Cardiac muscle cell (in vitro differentiated cells and primary cell): ENCODE measurements around the gene MAPK8. TPM values are rescaled to one million over a fixed set of nuclear protein-coding genes. Genes with fewer than 3 reads are reported as not detected.

ENCODE experiments used
- DNase-seq, 2 donors: peaks; one replicate each; pipeline versions ENCODE4 v3.0.0 to v3.0.0-alpha.2; 2010 to 2017; ENCODE audit warnings: low read depth in 1 of 2, low spot score in 1 of 2
- H3K27ac ChIP-seq: fragments of 200-600 bp; sonication (generic); 2 replicates; pipeline ENCODE4 v1.5.1; 2016
- H3K27me3 ChIP-seq: fragments of 200-600 bp; sonication (generic); 2 replicates; pipeline ENCODE4 v1.6.0; 2016; ENCODE audit warnings: control low read depth
- H3K36me3 ChIP-seq: fragments of 200-600 bp; sonication (generic); 2 replicates; pipeline ENCODE4 v1.5.1; 2016; ENCODE audit warnings: control low read depth
- H3K4me1 ChIP-seq: fragments of 200-600 bp; sonication (generic); 2 replicates; pipeline ENCODE4 v1.8.1; 2017; ENCODE audit warnings: low read depth, mild to moderate bottlenecking, mixed run types
- H3K4me3 ChIP-seq: fragments of 200-600 bp; sonication (generic); 2 replicates; pipeline ENCODE4 v1.5.1; 2016; ENCODE audit warnings: mild to moderate bottlenecking
- H3K9me3 ChIP-seq: fragments of 200-600 bp; sonication (generic); 2 replicates; pipeline ENCODE4 v1.5.1; 2017; ENCODE audit warnings: low read depth, mild to moderate bottlenecking, control low read depth
- CTCF ChIP-seq: IDR thresholded peaks from 2 replicates; pipeline ENCODE4 v1.5.1; 2012; ENCODE audit warnings: low read depth, mild to moderate bottlenecking, low read length
- polyA plus RNA-seq: library from polyadenylated mRNA; unstranded; fragments of >200 nt; fragmentation: Nextera tagmentation; extraction: Ambion mirVana; gene quantifications from 2 replicates; pipeline ENCODE4 v1.2.1, GENCODE V29; 2016
- total RNA-seq: library from RNA; depleted of rRNA; stranded (reverse); fragments of >200 nt; gene quantifications from 2 replicates; pipeline ENCODE4 v1.2.3, GENCODE V29; 2016

MAPK8 gene
- total and polyA plus RNA-seq, 2 experiments from 2014 or later: 15.4 to 40.8 TPM

- H3K27ac ChIP-seq: no peak overlapping the region
- H3K4me3 ChIP-seq: no peak overlapping the region
- no peaks in the 10 kb centered on the region for H3K4me1 ChIP-seq
- TF ChIP-seq CTCF: no peak
- H3K9me3 ChIP-seq: no peaks in the 10 kb centered on the region
- peak in 1 of 2 donors; percentile 59 for DNase-seq
- H3K27me3 ChIP-seq: no peaks in the 10 kb centered on the region
- peaks cover 7% of the 10 kb centered on the region for H3K36me3 ChIP-seq
Measured at GRCh38 chr10:48439031-48439430, 132.6 kb downstream of the MAPK8 start.

- DNase-seq: peak; percentile 21 to 41
- no peaks in the 10 kb centered on the region for H3K27me3 ChIP-seq
- no peaks in the 10 kb centered on the region for H3K9me3 ChIP-seq
- no peaks in the 10 kb centered on the region for H3K4me1 ChIP-seq
- H3K4me3 ChIP-seq: no peak overlapping the region
- H3K36me3 ChIP-seq: peaks cover 7% of the 10 kb centered on the region
- TF ChIP-seq CTCF: no peak
- peak overlapping the region; percentile 64 for H3K27ac ChIP-seq
Measured at GRCh38 chr10:48439581-48440041, 133.1 kb downstream of the MAPK8 start.

GRCh38 chr10:48440771-48441170 is 134.3 kb downstream of the MAPK8 start:
- Histone ChIP-seq H3K9me3 (no peaks in the 10 kb centered on the region), H3K4me1 (no peaks in the 10 kb centered on the region), H3K27me3 (no peaks in the 10 kb centered on the region), H3K36me3 (peaks cover 3% of the 10 kb centered on the region), H3K4me3 (no peak overlapping the region), H3K27ac (no peak overlapping the region)
- TF ChIP-seq CTCF: no peak
- DNase-seq: no peak

GRCh38 chr10:48442090-48442808 is 135.8 kb downstream of the MAPK8 start:
- H3K27ac ChIP-seq: no peak overlapping the region
- no peak overlapping the region for H3K4me3 ChIP-seq
- H3K36me3 ChIP-seq: no peaks in the 10 kb centered on the region
- H3K27me3 ChIP-seq: no peaks in the 10 kb centered on the region
- H3K4me1 ChIP-seq: no peaks in the 10 kb centered on the region
- H3K9me3 ChIP-seq: no peaks in the 10 kb centered on the region
- DNase-seq: no peak
- no peak for TF ChIP-seq CTCF

GRCh38 chr10:48442809-48443177 is 136.3 kb downstream of the MAPK8 start:
- no peak for DNase-seq
- Histone ChIP-seq H3K4me3 (no peak overlapping the region), H3K36me3 (no peaks in the 10 kb centered on the region), H3K27ac (no peak overlapping the region), H3K9me3 (no peaks in the 10 kb centered on the region), H3K27me3 (no peaks in the 10 kb centered on the region), H3K4me1 (no peaks in the 10 kb centered on the region)
- no peak for TF ChIP-seq CTCF
